ENCODE results near the gene STEAP1. TPM values are rescaled to one million over a fixed set of nuclear protein-coding genes. Genes with fewer than 3 reads are reported as not detected.

The STEAP1 gene
- total RNA-seq, 1 donor from 2014 or later, result 8.2 TPM

DNA sequence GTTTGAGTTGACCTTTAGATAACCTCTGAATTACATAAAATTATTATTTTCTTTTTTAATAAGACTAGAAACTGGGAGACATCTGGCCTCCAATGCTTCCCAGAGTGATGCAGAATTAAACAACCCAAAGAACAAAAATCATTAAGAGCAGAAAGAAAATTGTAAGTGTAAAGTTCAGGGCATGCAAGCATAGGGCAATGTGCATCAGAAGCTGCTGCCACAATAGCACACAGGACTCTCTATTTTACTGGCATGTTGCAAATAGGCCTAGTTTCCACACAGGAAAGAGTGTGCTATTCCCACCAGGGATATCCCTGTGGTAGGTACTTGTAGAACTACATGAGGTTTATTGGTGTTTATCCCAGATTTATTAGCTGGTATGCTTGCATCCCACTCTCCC lies 36.7 kb downstream of the STEAP1 start:
- intact Hi-C loops (cut with DNase I), result no loop called here
- no peaks in the 10 kb centered on the region for H3K9me3 ChIP-seq

DNA sequence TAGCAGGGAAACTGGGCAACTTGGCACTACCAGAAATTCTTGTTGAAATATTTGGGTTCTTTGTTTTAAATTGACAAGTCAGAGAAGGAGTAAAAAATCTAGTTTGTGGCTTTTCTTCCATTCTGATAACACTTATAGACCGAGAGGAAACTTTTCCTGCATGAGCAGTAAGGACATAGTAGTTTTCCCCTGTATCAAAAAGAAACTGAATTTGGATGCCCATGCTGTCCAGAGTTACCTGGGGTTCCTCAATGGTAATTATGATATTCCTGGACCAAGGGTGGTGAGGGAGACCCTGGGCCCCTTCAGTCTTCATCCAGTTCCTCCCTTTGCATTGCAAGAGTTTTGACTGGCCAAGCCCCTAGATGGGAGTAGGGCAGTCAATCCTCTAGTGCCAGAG lies 37.4 kb downstream of the STEAP1 start:
- H3K4me1 ChIP-seq, result no peaks in the 10 kb centered on the region
- no peaks in the 10 kb centered on the region for H3K27me3 ChIP-seq (ENCODE audit: low read depth)
- H3K36me3 ChIP-seq, result no peaks in the 10 kb centered on the region
- H3K9me3 ChIP-seq, result no peaks in the 10 kb centered on the region
- no peak overlapping the region for H3K27ac ChIP-seq
- intact Hi-C loops (cut with DNase I), result no loop called here
- DNase-seq (no peak), ATAC-seq (no peak)
- TF ChIP-seq, protein P1, sequence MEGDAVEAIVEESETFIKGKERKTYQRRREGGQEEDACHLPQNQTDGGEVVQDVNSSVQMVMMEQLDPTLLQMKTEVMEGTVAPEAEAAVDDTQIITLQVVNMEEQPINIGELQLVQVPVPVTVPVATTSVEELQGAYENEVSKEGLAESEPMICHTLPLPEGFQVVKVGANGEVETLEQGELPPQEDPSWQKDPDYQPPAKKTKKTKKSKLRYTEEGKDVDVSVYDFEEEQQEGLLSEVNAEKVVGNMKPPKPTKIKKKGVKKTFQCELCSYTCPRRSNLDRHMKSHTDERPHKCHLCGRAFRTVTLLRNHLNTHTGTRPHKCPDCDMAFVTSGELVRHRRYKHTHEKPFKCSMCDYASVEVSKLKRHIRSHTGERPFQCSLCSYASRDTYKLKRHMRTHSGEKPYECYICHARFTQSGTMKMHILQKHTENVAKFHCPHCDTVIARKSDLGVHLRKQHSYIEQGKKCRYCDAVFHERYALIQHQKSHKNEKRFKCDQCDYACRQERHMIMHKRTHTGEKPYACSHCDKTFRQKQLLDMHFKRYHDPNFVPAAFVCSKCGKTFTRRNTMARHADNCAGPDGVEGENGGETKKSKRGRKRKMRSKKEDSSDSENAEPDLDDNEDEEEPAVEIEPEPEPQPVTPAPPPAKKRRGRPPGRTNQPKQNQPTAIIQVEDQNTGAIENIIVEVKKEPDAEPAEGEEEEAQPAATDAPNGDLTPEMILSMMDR (IDR thresholded peaks at IDR 0.05), result no peak
- H3K4me3 ChIP-seq, result no peak overlapping the region

More for the DNA sequence above, 36.7 kb downstream of the STEAP1 start:
- no peak overlapping the region for H3K27ac ChIP-seq
- TF ChIP-seq, protein P1 (IDR thresholded peaks at IDR 0.05), result no peak
- no peaks in the 10 kb centered on the region for H3K4me1 ChIP-seq
- H3K27me3 ChIP-seq (ENCODE audit: low read depth), result no peaks in the 10 kb centered on the region
- no peak for DNase-seq
- no peaks in the 10 kb centered on the region for H3K36me3 ChIP-seq
- ATAC-seq, result no peak
- H3K4me3 ChIP-seq, result no peak overlapping the region

GRCh38 chr7:90192876-90193750 lies 38.8 kb downstream of the STEAP1 start:
- intact Hi-C loops (cut with DNase I), result no loop called here

GRCh38 chr7:90194911-90195809 lies 40.9 kb downstream of the STEAP1 start:
- Histone ChIP-seq H3K9me3 (no peaks in the 10 kb centered on the region), H3K4me3 (no peak overlapping the region), H3K4me1 (no peaks in the 10 kb centered on the region), H3K27me3 (ENCODE audit: low read depth) (no peaks in the 10 kb centered on the region), H3K36me3 (no peaks in the 10 kb centered on the region), H3K27ac (no peak overlapping the region)
- ATAC-seq (no peak), DNase-seq (no peak)
- intact Hi-C loops (cut with DNase I), result no loop called here
- TF ChIP-seq, protein P1 (IDR thresholded peaks at IDR 0.05), result no peak

More at GRCh38 chr7:90192876-90193750, 38.8 kb downstream of the STEAP1 start:
- no peaks in the 10 kb centered on the region for H3K9me3 ChIP-seq
- no peak overlapping the region for H3K27ac ChIP-seq
- no peaks in the 10 kb centered on the region for H3K27me3 ChIP-seq (ENCODE audit: low read depth)
- ATAC-seq, result no peak
- TF ChIP-seq, protein P1 (IDR thresholded peaks at IDR 0.05), result no peak
- H3K4me1 ChIP-seq, result no peaks in the 10 kb centered on the region
- no peak for DNase-seq
- H3K4me3 ChIP-seq, result no peak overlapping the region
- H3K36me3 ChIP-seq, result no peaks in the 10 kb centered on the region

GRCh38 chr7:90201500-90202195 lies 47.4 kb downstream of the STEAP1 start:
- TF ChIP-seq, protein P1 (IDR thresholded peaks at IDR 0.05), result no peak
- intact Hi-C loops (cut with DNase I), result no loop called here
- Histone ChIP-seq H3K4me3 (no peak overlapping the region), H3K36me3 (no peaks in the 10 kb centered on the region), H3K27ac (no peak overlapping the region), H3K27me3 (ENCODE audit: low read depth) (no peaks in the 10 kb centered on the region), H3K4me1 (no peaks in the 10 kb centered on the region), H3K9me3 (no peaks in the 10 kb centered on the region)
- DNase-seq, result no peak
- ATAC-seq, result no peak
